MCF 10A (cell line): ENCODE data around the gene OR2AT4. TPM values are rescaled to one million over a fixed set of nuclear protein-coding genes. Genes with fewer than 3 reads are reported as not detected.

ENCODE experiments used
- BruUV-seq: library from RNA; stranded (reverse); fragments of 400-500 nt; replicated peaks from 2 replicates; lab custom pipeline; 2021; lab: Mats Ljungman, UMichigan
- CTCF ChIA-PET: fragments of 300-600 bp; sonication (Branson Sonifier 250); formaldehyde crosslinking; extraction: SDS; loops from one replicate; lab custom pipeline; 2021; ENCODE audit warnings: antibody characterized with exemption, inconsistent platforms; lab: Yijun Ruan, JAX
- POLR2A ChIA-PET: fragments of 300-600, 350-650 bp; sonication (Branson Sonifier 250); formaldehyde crosslinking; extraction: SDS; loops from one replicate; lab custom pipeline; 2020; ENCODE audit warnings: antibody characterized with exemption, inconsistent platforms; lab: Yijun Ruan, JAX
- DNase-seq: peaks from one replicate; pipeline ENCODE4 v3.0.0-alpha.2; 2018; ENCODE audit not compliant: unreplicated experiment
- H3K27ac Mint-ChIP-seq: one replicate; pipeline ENCODE4 v1.8.0; 2022; ENCODE audit warnings: mild to moderate bottlenecking, low read depth, mixed read lengths; ENCODE audit not compliant: unreplicated experiment
- H3K27me3 Mint-ChIP-seq: one replicate; pipeline ENCODE4 v1.8.0; 2022; ENCODE audit warnings: mixed read lengths; ENCODE audit not compliant: insufficient read depth, unreplicated experiment
- H3K36me3 Mint-ChIP-seq: one replicate; pipeline ENCODE4 v1.8.0; 2022; ENCODE audit warnings: mild to moderate bottlenecking, moderate library complexity, mixed read lengths; ENCODE audit not compliant: insufficient read depth, unreplicated experiment
- H3K4me1 Mint-ChIP-seq: one replicate; pipeline ENCODE4 v1.8.0; 2022; ENCODE audit warnings: mixed read lengths; ENCODE audit not compliant: insufficient read depth, unreplicated experiment
- H3K4me3 Mint-ChIP-seq: one replicate; pipeline ENCODE4 v1.8.0; 2022; ENCODE audit warnings: mild to moderate bottlenecking, moderate library complexity, mixed read lengths; ENCODE audit not compliant: unreplicated experiment
- H3K9me3 Mint-ChIP-seq: one replicate; pipeline ENCODE4 v1.8.0; 2022; ENCODE audit warnings: mixed read lengths; ENCODE audit not compliant: unreplicated experiment
- CTCF ChIP-seq: fragments of 200-600 bp; IDR thresholded peaks from one replicate; pipeline ENCODE4 v1.8.0; 2022; ENCODE audit warnings: antibody characterized with exemption, mild to moderate bottlenecking; ENCODE audit not compliant: unreplicated experiment
- intact Hi-C: fragments of 100-400 bp; cut with micrococcal nuclease; formaldehyde crosslinking; loops from 2 replicates; pipeline ENCODE4 v1.14.1; 2022
- total RNA-seq: library from RNA; stranded (reverse); gene quantifications from 2 replicates; pipeline ENCODE4 v1.2.3, GENCODE V29; 2022

OR2AT4 gene
- total RNA-seq, 1 experiment from 2014 or later = not detected

GRCh38 chr11:75133976-75134375 is 37.3 kb upstream of the OR2AT4 start:
- H3K9me3 Mint-ChIP-seq = peaks cover 8% of the 10 kb centered on the region
- CTCF ChIA-PET = interaction anchor here (1.2 to 3.2 kb wide), 2 partner anchors 37 to 114 kb away, joined by 4 to 15 read pairs; partner anchors contain the start of gene OR2AT4
- no peak overlapping the region for H3K4me3 Mint-ChIP-seq
- intact Hi-C loops = no loop called here
- H3K36me3 Mint-ChIP-seq = peaks cover 4% of the 10 kb centered on the region
- BruUV-seq = no TSS peak
- no peak overlapping the region for H3K27ac Mint-ChIP-seq
- peaks cover 69% of the 10 kb centered on the region for H3K27me3 Mint-ChIP-seq
- no peak for DNase-seq
- POLR2A ChIA-PET = no interaction called here
- no peaks in the 10 kb centered on the region for H3K4me1 Mint-ChIP-seq
- no peak for TF ChIP-seq CTCF

GRCh38 chr11:75132080-75132479 is 35.4 kb upstream of the OR2AT4 start:
- H3K27me3 Mint-ChIP-seq = peaks cover 51% of the 10 kb centered on the region
- H3K9me3 Mint-ChIP-seq = peaks cover 8% of the 10 kb centered on the region
- no peak overlapping the region for H3K4me3 Mint-ChIP-seq
- no TSS peak for BruUV-seq
- POLR2A ChIA-PET = interaction anchor here (0.6 to 0.7 kb wide), 2 partner anchors 246 to 1988 kb away, joined by 3 to 4 read pairs; no protein-coding TSS in a partner anchor
- TF ChIP-seq CTCF = no peak
- peaks cover 4% of the 10 kb centered on the region for H3K36me3 Mint-ChIP-seq
- DNase-seq = no peak
- H3K27ac Mint-ChIP-seq = no peak overlapping the region
- CTCF ChIA-PET = interaction anchor here (0.7 kb wide), 2 partner anchors 9 to 100 kb away, joined by 3 to 5 read pairs; no protein-coding TSS in a partner anchor
- intact Hi-C loops = no loop called here
- H3K4me1 Mint-ChIP-seq = no peaks in the 10 kb centered on the region

- CTCF ChIA-PET = interaction anchor here (0.9 kb wide), 2 partner anchors 15 to 122 kb away, joined by 3 read pairs; no protein-coding TSS in a partner anchor
- no peak for TF ChIP-seq CTCF
- no peak overlapping the region for H3K27ac Mint-ChIP-seq
- peaks cover 4% of the 10 kb centered on the region for H3K36me3 Mint-ChIP-seq
- H3K27me3 Mint-ChIP-seq = peaks cover 32% of the 10 kb centered on the region
- no peak overlapping the region for H3K4me3 Mint-ChIP-seq
- H3K9me3 Mint-ChIP-seq = peaks cover 8% of the 10 kb centered on the region
- POLR2A ChIA-PET = no interaction called here
- intact Hi-C loops = no loop called here
- no TSS peak for BruUV-seq
- DNase-seq = no peak
- H3K4me1 Mint-ChIP-seq = no peaks in the 10 kb centered on the region
Measured at GRCh38 chr11:75126564-75126963, 29.9 kb upstream of the OR2AT4 start.

- ChIA-PET POLR2A (no interaction called here), CTCF (interaction anchor here (0.6 to 1.3 kb wide), 3 partner anchors 22 to 1711 kb away, joined by 3 read pairs; no protein-coding TSS in a partner anchor)
- Mint-ChIP-seq H3K9me3 (peaks cover 24% of the 10 kb centered on the region), H3K27ac (no peak overlapping the region), H3K27me3 (peaks cover 32% of the 10 kb centered on the region), H3K36me3 (peaks cover 6% of the 10 kb centered on the region), H3K4me1 (no peaks in the 10 kb centered on the region), H3K4me3 (no peak overlapping the region)
- no peak for TF ChIP-seq CTCF
- DNase-seq = no peak
- no TSS peak for BruUV-seq
- intact Hi-C loops = no loop called here
Measured at GRCh38 chr11:75118577-75118976, 21.9 kb upstream of the OR2AT4 start.
